Activated B cell treated with CpG ODN at 0.5 μM for 24 hours (primary cell): ENCODE results near the gene CSNK2B. TPM values are rescaled to one million over a fixed set of nuclear protein-coding genes. Genes with fewer than 3 reads are reported as not detected.

ENCODE experiments used
- ATAC-seq: fragments of 200-7000 bp; cut with Tn5 transposase; one replicate; pipeline ENCODE4 v1.10.0; 2021; ENCODE audit warnings: low read depth, mild to moderate bottlenecking, moderate library complexity
- CTCF ChIA-PET: fragments of 350-600 bp; sonication (Branson Sonifier 250); formaldehyde crosslinking; loops from one replicate; lab custom pipeline; 2021; ENCODE audit warnings: antibody characterized with exemption; lab: Charles Lee
- POLR2A ChIA-PET: fragments of 350-600 bp; sonication (Branson Sonifier 250); formaldehyde crosslinking; loops from one replicate; lab custom pipeline; 2021; ENCODE audit warnings: antibody characterized with exemption; lab: Charles Lee
- DNase-seq: peaks from one replicate; pipeline ENCODE4 v3.0.0; 2022
- H3K27ac Mint-ChIP-seq: one replicate; pipeline ENCODE4 v1.8.0; 2020; ENCODE audit warnings: mixed read lengths
- H3K27me3 Mint-ChIP-seq: one replicate; pipeline ENCODE4 v1.8.0; 2021; ENCODE audit warnings: mixed read lengths
- H3K36me3 Mint-ChIP-seq: one replicate; pipeline ENCODE4 v1.8.0; 2021; ENCODE audit warnings: low read depth, mixed read lengths
- H3K4me1 Mint-ChIP-seq: one replicate; pipeline ENCODE4 v1.8.0; 2021; ENCODE audit warnings: mixed read lengths
- H3K4me3 Mint-ChIP-seq: one replicate; pipeline ENCODE4 v1.8.0; 2020; ENCODE audit warnings: mild to moderate bottlenecking, mixed read lengths
- H3K9me3 Mint-ChIP-seq: one replicate; pipeline ENCODE4 v1.8.0; 2020; ENCODE audit warnings: mixed read lengths
- intact Hi-C: fragments of 100-400 bp; cut with micrococcal nuclease; formaldehyde crosslinking; loops from one replicate; pipeline ENCODE4 v1.15.1; 2024
- total RNA-seq: library from RNA; stranded (reverse); gene quantifications from 2 replicates; pipeline ENCODE4 v1.2.3, GENCODE V29; 2022
- TF ChIP-seq, protein P1 (sequence below): fragments of 200-600 bp; IDR thresholded peaks from one replicate; pipeline ENCODE4 v1.8.0; 2022; ENCODE audit warnings: antibody characterized with exemption, mild to moderate bottlenecking

CSNK2B gene
- total RNA-seq: 190 and 191 TPM in 2 replicates

DNA sequence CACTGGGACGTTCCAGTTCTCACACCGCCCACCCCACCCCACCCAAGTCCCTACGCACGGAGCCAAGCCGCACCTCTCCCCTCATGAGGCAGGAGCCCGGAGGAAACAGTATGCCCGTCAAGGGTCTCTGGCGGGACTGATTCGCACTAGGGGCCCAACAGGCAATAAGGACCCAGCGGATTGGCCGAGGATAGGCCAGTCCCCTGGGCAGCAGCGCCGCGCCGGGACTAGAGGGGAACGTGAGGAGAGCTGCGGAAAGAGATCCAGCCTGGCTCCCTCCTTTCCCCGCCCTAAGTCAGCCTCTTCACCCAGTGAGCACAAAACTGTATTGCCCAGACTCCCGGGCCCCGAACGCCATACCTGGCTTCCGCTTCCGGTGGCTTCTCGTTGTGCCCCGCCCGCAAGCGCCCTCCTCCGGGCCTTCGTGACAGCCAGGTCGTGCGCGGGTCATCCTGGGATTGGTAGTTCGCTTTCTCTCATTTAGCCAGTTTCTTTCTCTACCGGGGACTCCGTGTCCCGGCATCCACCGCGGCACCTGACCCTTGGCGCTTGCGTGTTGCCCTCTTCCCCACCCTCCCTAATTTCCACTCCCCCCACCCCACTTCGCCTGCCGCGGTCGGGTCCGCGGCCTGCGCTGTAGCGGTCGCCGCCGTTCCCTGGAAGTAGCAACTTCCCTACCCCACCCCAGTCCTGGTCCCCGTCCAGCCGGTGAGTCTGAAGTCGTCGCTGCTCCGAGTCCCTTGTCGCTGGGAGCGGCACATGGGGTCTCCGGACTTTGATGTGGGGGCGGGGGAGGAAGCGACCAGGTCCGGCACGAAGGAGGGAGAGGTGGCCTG, at the start of gene CSNK2B:
Gene CSNK2B (plus strand): TSS at position 580 of the 836 bp plus-strand sequence. CDS start 752 bp downstream, outside the sequence.
- Mint-ChIP-seq H3K36me3 (peaks cover 82% of the 10 kb centered on the region), H3K27ac (peak within 1 kb of the TSS; percentile 95), H3K4me1 (peaks cover 61% of the 10 kb centered on the region), H3K27me3 (no peaks in the 10 kb centered on the region), H3K4me3 (peak within 1 kb of the TSS; percentile 96), H3K9me3 (no peaks in the 10 kb centered on the region)
- TF ChIP-seq, protein P1, sequence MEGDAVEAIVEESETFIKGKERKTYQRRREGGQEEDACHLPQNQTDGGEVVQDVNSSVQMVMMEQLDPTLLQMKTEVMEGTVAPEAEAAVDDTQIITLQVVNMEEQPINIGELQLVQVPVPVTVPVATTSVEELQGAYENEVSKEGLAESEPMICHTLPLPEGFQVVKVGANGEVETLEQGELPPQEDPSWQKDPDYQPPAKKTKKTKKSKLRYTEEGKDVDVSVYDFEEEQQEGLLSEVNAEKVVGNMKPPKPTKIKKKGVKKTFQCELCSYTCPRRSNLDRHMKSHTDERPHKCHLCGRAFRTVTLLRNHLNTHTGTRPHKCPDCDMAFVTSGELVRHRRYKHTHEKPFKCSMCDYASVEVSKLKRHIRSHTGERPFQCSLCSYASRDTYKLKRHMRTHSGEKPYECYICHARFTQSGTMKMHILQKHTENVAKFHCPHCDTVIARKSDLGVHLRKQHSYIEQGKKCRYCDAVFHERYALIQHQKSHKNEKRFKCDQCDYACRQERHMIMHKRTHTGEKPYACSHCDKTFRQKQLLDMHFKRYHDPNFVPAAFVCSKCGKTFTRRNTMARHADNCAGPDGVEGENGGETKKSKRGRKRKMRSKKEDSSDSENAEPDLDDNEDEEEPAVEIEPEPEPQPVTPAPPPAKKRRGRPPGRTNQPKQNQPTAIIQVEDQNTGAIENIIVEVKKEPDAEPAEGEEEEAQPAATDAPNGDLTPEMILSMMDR: no peak
- ChIA-PET POLR2A (interaction anchor here (0.6 to 6.2 kb wide), 26 partner anchors 12 to 1644 kb away, joined by 3 to 188 read pairs (median 5); partner anchors contain the start of genes ABHD16A, APOM, BAG6 and DDX39B), CTCF (interaction anchor here (1.0 kb wide), 1 partner anchor 85 kb away, joined by 3 read pairs; no protein-coding TSS in a partner anchor)
- ATAC-seq (peak; percentile 86), DNase-seq (peak; percentile 91)
- intact Hi-C loops: loop anchor here (1.0 to 10.0 kb wide), 13 partner anchors 13 to 509 kb away; partner anchors contain the start of genes ABHD16A, AGPAT1, ATF6B and BAG6

DNA sequence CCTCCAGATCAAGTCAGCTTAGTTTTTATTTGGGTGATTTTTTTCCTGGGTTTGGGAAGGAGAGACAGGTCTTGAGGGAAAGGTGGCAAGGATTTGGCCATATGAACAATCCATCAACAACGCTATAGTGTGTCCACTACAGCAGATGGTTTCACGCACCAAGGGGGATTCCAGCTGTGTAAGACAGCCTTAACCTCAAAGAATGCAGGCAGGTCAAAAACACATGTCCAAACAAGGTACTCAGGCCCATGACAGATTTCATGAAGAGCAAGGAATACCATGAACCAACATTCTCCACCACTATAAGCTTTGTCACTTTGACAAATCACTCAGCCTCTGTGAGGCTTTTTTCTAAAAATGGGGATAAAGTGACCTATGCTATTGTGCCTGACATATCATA, 48.9 kb upstream of the CSNK2B start:
- Mint-ChIP-seq H3K27ac (peak overlapping the region; percentile 42), H3K9me3 (peaks cover 1% of the 10 kb centered on the region), H3K27me3 (no peaks in the 10 kb centered on the region), H3K4me1 (peaks cover 53% of the 10 kb centered on the region), H3K36me3 (peaks cover 15% of the 10 kb centered on the region), H3K4me3 (no peak overlapping the region)
- intact Hi-C loops: no loop called here
- ChIA-PET POLR2A (interaction anchor here (0.6 to 1.6 kb wide), 3 partner anchors 25 to 60 kb away, joined by 3 to 8 read pairs (median 7); partner anchors contain the start of gene NCR3), CTCF (interaction anchor here (0.6 to 1.7 kb wide), 3 partner anchors 12 to 22 kb away, joined by 3 to 4 read pairs (median 3); no protein-coding TSS in a partner anchor)
- no peak for ATAC-seq
- DNase-seq: no peak
- TF ChIP-seq, protein P1: no peak

DNA sequence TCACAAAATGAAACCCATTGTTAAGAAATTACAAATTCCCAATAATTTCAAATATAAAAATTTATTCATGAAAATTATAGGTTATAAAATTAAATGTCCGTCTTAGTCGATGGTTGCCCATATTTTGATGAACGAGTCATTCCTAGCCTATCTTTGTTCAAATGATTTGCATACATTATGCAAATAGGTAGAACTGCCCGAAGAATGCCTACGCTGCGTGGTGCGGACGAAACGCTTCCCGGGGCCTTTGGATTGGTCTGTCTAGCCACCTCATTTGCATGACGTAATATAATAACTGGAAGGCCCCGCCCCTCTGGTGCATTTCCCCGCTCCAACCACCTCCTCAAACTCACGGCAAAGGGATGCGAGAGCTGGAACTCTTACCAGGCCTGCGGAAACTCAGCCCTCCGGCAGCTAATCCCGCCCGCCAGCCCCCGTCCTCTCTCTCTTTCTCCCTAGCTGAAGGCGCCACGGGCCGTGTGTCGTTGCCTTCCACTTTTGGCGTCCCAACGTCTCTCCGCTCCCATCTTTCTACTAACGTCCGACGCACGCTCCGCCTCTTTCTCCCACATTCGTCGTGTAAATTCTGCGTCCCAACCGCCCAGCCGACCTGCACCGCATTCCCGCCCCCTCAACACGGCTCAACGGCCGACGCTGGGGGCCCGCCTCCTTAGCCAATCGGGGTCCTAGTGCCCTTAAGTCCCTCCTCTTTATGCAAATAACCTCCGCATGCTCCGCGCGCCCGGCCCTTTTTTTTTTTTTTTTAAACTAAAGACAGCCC, 45.9 kb upstream of the CSNK2B start:
- peak; percentile 87 for DNase-seq
- ATAC-seq: peak; percentile 84
- H3K4me1 Mint-ChIP-seq: peaks cover 46% of the 10 kb centered on the region
- intact Hi-C loops: loop anchor here (1.0 to 5.0 kb wide), 12 partner anchors 32 to 1063 kb away; partner anchors contain the start of genes ABHD16A, BAG6, CLIC1 and DDX39B
- TF ChIP-seq, protein P1: no peak
- H3K4me3 Mint-ChIP-seq: peak overlapping the region; percentile 86
- H3K36me3 Mint-ChIP-seq: peaks cover 42% of the 10 kb centered on the region
- peaks cover 1% of the 10 kb centered on the region for H3K9me3 Mint-ChIP-seq
- H3K27ac Mint-ChIP-seq: peak overlapping the region; percentile 94
- no peaks in the 10 kb centered on the region for H3K27me3 Mint-ChIP-seq
- POLR2A ChIA-PET: interaction anchor here (0.6 to 2.9 kb wide), 26 partner anchors 18 to 1178 kb away, joined by 3 to 34 read pairs (median 5); partner anchors contain the start of genes ABHD16A, BAG6, C6orf47 and CLIC1
- CTCF ChIA-PET: interaction anchor here (1.0 to 1.3 kb wide), 2 partner anchors 22 to 69 kb away, joined by 3 to 6 read pairs; no protein-coding TSS in a partner anchor

DNA sequence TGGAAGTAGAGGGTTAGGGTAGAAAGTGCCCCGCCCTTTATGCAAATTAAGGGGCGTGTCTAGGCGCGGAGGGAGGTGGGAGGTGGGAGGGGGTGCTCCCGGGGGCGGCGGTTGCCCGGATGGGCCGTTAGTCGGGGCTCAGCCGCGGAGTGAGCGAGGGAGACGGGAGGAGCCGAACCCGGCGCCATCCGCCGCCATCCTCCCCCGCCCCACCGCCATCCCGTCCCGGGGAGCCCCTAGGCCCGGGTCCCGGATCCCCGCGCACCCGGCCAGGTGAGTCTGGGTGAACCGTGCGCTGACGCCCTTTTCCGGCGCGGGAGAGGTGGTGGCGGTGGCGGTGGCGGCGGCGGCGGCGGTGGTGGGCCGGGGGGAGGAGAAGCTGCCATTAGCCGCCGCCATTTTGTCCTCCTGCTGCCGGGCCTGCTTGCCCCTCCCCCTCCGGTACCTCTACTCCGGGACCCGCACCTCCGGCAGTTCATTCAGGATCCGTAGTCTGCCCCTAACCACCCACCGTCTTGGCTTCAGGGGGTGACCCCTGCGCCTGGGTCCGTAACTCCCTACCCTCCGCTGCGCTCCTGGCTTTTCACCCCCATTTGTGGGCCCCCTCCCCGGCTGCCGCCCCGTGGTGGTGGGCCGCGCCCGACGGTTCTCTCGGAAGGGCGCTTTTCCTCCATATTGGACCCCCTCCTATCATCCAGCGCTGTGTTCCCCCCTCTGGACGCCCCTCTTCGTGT, 45.1 kb upstream of the CSNK2B start, which contains the start of gene PRRC2A:
Gene PRRC2A (plus strand): TSS at position 130 of the 734 bp plus-strand sequence. CDS start 2,075 bp downstream, outside the sequence.
- peak within 1 kb of the TSS; percentile 95 for H3K27ac Mint-ChIP-seq
- TF ChIP-seq, protein P1: no peak
- intact Hi-C loops: loop anchor here (1.0 to 5.0 kb wide), 12 partner anchors 32 to 1064 kb away; partner anchors contain the start of genes ABHD16A, BAG6, CLIC1 and DDX39B
- peak; percentile 30 for ATAC-seq
- no peaks in the 10 kb centered on the region for H3K27me3 Mint-ChIP-seq
- peak within 1 kb of the TSS; percentile 86 for H3K4me3 Mint-ChIP-seq
- ChIA-PET CTCF (interaction anchor here (1.0 to 1.3 kb wide), 2 partner anchors 22 to 70 kb away, joined by 3 to 6 read pairs; no protein-coding TSS in a partner anchor), POLR2A (interaction anchor here (0.6 to 2.9 kb wide), 26 partner anchors 8 to 1177 kb away, joined by 3 to 34 read pairs (median 5); partner anchors contain the start of genes ABHD16A, BAG6, DDAH2 and DDX39B)
- no peak for DNase-seq
- peaks cover 50% of the 10 kb centered on the region for H3K36me3 Mint-ChIP-seq
- H3K9me3 Mint-ChIP-seq: peaks cover 1% of the 10 kb centered on the region
- peaks cover 38% of the 10 kb centered on the region for H3K4me1 Mint-ChIP-seq
